GM19043 (cell line): ENCODE measurements around the gene PADI6.

Source experiments
- ATAC-seq: cut with Tn5 transposase; IDR thresholded peaks from one replicate; pipeline ENCODE4 v1.9.1; 2021; ENCODE audit warnings: low read depth; ENCODE audit not compliant: unreplicated experiment

PADI6 gene

DNA sequence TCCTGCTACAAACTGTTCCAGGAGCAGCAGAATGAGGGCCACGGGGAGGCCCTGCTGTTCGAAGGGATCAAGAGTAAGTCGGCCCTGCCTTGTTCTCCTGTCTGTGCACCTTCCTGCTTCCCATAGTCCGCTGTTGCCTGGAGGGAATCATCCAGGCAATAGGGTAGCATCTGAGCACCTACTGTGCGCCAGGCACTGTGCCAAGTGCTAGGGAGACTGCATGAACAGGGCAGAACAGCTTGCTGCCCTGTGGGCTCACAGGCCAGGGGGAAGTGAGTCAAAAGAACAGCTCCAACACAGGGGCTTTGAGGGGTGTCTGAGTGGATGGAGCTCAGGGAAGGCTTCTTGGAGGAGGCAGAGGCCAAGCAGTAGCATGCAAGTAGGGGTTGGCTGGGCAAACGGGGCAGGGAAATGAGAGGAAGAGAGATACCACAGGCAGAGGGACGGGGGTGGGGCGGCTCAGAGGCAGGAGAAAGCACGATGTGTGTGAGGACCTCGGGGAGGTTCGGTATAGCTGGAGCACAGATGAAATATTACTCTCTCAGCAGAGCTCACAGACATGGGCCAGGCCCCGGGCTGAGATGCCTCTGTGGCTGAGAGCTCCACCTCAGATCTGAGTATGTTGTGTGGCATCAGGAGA lies 15.5 kb upstream of the PADI6 start:
- no peak for ATAC-seq

DNA sequence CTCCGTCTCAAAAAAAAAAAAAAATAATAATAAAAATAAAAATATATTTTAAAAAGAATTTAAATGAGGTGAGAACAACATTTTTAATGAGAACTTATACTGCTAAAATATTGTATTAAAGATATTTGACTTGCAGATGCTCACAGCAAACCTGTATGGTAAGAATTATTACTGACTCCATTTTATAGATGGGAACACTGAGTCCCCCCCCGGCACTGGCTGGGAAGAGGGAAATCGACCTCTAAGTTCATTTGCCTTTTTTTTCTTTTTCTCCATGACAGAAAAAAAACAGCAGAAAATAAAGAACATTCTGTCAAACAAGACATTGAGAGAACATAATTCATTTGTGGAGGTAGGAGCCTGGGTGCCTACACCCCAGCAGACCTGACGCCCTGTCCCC lies 13.4 kb upstream of the PADI6 start:
- ATAC-seq: no peak

DNA sequence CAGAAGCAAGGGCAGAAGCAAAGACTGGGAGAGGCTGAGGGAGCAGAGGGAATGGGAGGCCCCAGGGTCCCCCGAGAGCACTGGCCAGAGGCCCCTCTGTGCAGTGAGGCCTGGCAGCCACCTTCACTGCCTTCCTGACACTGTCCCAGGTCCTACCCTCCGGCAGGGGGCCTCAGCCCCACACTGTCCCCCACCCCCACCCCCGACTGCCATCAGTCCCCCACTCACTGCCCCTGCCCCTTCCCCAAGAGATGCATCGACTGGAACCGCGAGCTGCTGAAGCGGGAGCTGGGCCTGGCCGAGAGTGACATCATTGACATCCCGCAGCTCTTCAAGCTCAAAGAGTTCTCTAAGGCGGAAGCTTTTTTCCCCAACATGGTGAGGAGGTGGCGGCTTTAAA lies 13.0 kb upstream of the PADI6 start:
- ATAC-seq: no peak

DNA sequence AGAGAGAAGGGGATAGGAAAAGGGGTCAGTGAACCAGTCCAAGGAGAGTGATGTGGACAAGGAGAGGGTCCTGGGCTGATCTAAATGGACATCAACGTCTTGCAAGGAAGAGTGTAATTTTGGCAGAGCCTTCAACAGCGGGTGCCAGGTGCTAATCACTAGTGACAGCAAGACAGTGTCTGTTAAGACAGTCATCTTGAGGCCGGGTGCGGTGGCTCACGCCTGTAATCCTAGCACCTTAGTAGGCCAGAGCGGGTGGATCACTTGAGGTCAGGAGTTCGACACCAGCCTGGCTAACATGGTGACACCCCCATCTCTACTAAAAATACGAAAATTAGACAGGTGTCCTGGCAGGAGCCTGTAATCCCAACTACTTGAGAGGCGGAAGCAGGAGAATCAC lies 12.2 kb upstream of the PADI6 start:
- no peak for ATAC-seq

DNA sequence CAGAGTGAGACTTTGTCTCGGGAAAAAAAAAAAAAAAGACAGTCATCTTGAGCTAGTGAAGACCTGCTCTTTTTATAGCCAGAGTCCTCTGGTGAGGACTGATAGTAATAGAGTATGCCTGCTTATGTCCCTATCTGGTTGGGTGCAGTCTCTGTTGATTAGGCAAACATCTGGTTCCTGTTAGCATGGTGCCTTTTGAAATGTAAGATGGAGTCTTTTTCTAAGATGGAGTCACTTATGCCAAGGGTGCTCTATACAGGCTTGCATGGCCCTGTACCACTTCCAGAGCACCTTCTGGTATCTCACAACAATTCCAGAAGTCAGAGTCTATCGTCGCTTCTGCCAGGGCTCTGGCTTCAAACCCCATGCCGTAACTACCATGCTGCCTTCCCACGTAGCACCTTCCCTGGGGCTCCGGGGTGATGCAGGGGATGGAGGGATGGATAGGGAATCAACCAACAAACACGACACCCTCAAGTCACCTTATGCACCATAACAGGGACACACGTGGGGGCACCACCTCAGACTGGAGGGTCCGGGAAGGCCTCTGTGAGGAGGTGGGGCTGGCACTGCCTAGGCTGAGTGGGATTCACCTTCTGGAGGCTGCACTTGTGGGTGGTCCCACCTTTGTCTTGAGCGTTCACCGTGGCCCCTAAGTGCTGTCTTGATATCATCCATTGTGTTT lies 11.6 kb upstream of the PADI6 start:
- no peak for ATAC-seq

DNA sequence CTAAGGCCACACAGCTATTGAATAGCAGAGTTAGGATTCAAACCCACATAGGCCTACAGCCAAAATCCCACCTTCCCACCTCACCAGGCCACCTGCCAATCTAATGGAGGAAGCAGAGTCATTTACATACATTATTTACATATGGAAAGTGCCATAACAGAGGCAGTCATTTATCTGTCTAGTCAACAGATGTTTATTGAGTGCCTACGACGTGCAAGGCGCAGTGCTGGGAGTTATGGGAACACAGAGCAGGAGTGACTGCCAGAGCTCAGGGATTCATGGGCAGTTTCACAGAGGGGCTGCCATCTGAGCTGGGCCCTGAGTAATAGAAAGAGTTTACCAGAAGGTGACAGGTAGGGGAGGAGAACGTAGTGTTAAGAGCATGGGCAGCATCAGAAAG lies 10.3 kb upstream of the PADI6 start:
- ATAC-seq: no peak

DNA sequence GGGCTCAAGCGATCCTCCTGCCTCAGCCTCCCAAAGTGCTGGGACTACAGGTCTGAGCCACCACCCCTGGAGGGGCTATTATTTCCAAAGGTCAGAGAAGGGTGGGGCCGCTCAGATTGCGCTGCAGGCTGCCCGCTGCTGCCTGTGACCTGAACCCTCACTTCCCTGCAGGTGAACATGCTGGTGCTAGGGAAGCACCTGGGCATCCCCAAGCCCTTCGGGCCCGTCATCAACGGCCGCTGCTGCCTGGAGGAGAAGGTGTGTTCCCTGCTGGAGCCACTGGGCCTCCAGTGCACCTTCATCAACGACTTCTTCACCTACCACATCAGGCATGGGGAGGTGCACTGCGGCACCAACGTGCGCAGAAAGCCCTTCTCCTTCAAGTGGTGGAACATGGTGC lies 8.6 kb upstream of the PADI6 start:
- ATAC-seq: no peak

DNA sequence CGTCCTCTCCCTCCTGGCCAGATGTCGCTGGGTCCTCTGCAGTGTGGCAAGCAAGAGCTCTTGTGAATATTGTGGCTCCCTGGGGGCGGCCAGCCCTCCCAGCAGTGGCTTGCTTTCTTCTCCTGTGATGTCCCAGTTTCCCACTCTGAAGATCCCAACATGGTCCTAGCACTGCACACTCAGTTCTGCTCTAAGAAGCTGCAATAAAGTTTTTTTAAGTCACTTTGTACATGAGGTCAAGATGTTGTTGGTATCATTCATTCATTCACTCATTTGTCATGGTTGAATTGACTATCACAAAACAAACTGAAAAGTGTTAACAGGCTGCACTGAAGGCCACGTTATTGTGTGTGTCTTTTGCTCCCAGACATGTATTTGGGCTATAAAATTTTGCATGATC lies 8.2 kb upstream of the PADI6 start:
- no peak for ATAC-seq

DNA sequence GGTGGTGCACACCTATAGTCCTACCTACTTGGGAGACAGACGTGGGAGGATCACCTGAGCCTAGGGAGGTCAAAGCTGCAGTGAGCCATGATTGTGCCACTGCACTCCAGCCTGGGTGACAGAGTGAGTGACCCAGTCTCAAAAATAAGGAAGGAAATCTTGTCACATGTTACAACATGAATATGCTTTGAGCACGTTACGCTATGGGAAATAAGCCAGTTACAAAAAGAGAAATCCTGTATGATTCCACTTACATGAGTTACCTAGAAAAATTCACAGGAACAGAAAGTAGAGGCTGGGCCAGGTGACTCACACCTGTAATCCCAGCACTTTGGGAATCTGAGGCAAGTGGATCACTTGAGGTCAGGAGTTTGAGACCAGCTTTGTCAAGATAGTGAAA lies 6.7 kb upstream of the PADI6 start:
- no peak for ATAC-seq

DNA sequence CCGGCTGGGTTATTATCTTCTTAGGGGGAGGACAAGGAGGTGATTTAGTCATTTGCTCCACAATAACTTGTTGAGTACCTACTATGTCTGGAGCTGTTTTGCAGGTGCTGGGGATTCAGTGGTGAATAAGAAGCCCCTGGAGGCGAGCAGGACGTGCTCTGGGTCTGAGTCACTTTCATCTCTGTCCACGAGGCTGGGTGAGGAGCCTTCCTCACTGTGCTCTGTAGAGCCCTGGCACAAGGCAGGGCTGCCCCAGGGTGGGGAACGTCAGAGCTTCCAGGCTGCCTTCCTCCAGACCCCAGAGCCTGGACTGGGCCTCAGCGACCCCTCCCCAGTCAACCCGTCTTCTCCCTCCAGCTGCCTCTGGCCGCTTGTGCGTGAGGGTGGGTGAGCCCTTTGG lies 2.5 kb upstream of the PADI6 start:
- ATAC-seq: no peak

DNA sequence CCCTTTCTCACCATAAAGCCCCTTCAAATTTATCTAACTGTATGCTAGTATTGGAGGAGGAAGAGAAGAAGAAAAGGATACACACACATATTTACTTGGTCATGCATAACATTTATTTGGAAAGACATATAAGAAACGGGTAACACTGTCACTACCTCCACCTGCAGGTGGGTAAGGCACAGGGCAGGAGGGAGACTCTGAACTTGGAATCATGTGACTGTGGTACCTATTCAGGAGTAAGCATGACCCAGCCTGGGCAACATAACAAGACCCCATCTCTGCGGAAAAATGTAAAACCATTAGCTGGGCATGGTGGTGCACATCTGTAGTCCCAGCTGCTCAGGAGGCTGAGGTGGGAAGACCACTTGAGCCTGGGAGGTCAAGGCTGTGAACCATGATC lies 1.4 kb upstream of the PADI6 start:
- no peak for ATAC-seq

DNA sequence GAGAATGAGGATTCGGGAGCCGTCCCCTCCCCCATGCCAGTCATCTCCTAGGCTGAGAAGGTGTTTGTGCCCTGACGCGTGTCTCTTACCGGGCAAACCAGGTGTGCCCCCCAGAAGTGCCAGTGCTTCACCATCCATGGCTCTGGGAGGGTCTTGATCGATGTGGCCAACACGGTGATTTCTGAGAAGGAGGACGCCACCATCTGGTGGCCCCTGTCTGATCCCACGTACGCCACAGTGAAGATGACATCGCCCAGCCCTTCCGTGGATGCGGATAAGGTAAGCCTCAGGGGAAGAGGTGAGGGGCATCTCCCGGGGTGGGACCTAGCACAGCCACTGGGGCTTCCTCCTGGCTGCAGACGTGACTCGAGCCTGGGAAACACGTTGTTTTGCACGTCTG lies 959 bp downstream of the PADI6 start:
- no peak for ATAC-seq

DNA sequence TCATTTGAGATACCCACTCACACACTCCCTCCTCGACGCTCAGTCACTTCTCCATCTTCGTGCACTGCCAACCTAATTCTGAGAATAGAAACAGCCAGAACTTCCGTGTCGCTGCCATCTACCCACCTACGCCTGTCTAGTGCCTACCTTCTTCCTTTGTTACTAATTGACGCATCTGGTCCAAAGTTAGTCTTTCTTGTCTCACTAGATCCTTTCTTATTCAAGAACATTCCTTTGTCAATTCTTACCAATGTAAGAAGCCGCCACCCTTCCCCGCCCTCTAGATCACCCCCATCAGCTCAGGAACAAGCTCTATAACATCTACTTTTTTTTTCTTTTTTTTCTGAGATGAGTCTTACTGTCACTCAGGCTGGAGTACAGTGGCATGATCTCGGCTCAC lies 3.7 kb downstream of the PADI6 start:
- ATAC-seq: no peak

DNA sequence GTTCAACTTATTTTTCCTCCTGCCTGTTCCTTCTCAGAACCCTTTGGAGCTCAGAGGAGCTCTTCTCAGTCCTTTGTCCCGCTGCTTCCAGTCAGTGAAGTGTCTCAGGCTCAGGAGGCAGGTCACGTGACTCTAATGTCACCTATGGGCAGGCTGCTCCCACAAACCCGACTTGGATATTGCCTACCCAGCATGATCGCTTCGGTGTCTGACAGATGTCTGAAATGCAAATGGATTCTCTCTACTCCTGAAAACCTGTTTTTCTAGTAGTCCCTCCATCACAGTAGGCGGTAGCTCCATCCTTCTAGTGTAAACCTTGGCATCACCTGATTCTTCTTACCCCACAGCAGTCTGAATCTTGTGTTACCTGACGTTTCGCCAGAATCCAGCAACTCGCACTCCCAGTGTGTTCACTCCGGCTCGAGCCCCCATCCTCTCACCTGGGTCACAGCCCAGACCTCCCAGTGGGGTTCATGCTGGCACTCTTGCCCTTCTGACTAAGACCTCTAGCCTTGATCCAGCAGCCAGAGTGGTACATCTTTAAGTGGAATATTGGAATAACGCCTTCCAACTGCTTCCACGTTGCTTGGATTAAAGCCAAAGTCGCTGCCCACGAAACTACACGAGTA lies 5.4 kb downstream of the PADI6 start:
- ATAC-seq: no peak

DNA sequence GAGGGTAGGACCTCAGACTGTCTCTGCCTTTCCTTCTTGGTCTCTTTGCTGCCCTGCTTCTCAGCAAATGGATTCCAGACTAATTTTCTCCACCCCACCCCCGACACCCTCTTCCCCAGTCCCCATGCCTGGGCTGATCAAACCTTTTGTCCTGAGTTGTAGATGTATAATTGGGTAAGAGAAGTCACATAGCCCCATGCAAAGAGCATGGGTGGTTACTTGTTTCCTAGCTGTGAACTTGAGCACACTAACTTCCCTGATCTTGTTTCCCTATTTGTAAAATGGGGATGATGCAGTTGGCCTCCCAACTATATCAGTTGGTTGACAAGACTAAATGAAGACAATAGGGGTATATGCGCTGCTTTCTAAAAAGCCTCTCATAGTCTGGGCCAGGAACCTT lies 9.2 kb downstream of the PADI6 start:
- no peak for ATAC-seq

DNA sequence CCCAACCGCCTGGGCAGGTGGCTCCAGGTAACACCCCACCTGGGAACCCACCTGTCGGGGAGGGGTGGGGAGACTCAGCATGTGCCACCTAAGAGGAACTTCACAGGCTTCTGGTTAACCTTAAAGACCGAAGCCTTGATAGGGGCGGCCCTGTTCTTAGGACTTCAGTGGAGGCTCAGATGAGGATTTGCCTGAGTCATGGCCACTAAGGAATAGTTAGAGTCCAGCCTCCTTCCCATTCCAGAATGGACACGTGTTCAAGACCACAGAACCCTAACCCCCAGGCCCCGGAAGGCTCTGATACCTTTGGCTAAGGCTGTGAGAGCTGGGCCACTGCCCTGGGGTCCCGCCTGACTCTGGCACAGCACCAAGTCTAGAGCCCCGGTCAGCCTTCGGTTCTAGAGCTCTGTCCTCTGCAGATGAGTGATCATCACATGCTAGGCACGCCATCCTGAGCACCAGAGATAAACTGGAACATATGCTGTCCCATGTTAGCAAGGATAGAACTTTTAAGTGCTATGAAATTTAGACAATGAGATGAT lies 20.3 kb downstream of the PADI6 start:
- ATAC-seq: no peak

DNA sequence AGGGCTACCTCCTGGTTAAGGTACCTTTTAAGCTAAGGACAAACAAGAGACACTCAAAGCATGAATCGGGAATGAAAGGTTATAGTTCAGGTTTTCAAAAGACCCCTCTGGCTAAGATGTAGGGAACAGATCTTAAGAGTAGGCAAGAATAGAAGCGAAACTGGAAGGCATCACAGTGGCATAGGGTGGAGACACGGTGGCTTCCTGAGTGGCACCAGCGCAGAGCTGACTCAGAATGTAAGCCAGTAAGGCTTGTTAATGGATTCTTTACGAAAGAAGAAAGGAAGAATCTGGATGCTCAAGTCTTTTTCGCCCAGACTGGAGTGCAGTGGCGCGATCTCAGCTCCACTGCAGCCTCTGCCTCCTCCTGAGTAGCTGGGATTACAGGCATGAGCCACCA lies 21.2 kb downstream of the PADI6 start:
- no peak for ATAC-seq

DNA sequence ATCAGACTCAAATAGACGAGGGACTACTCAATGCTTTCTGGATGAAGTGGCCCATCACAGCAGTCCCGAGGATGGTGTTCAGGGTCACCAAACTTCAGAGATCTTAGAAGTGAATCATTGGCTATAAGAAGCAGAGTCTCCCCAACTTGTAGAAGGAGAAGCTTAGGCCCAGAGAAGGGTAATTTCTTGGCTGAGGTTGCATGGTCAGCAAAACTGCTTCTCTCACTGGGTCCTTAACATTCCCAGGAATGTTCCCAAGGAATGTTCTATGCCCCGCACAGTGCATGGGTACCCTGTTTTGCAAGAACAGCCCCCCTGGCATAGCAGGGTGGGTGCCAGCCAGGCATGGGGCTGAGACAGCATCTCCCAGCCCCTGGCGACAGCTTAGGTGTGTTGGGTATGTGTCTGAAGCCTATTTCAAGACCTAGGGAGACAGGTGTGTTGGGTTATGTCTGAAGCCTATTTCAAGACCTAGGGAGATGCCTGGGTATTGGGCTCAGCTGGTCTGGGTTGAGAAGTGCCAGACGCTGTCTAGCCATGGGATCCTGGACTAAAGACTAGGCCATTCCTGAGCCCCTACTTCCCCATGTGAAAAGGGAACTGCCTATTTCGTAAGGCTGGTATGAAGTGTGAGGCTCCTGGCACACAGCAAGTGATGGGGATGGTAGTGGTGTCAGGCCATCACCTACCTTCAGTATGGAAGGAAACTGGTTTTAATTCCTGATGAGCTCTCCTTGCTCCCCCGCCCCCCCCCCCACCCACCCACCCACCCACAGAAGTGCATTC lies 26.1 kb downstream of the PADI6 start:
- no peak for ATAC-seq

DNA sequence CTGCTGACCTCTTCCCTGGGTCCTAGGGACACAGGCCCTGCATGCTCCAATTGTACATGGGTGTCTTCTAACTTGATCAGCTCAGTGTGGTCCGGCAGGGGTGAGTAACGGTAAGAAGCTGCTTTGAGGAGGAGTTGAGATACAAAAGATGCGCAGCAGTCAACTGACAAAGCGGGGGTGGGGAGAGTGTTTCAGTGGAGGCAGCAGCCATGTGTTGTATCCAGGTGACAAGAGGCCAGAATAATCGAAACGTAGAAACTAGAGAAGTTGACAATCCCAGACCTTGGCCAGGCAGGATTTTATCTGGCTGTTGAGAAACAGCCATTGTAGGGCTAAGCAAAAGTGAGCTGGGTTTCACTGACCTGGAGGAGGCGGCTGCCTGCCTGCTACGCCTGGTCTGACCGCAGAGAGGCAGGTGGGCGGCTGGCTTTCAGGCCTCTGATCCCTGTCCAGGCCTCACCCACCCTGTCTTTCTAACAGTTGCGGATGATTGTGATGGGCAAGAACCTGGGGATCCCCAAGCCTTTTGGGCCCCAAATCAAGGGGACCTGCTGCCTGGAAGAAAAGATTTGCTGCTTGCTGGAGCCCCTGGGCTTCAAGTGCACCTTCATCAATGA lies 28.8 kb downstream of the PADI6 start:
- no peak for ATAC-seq

DNA sequence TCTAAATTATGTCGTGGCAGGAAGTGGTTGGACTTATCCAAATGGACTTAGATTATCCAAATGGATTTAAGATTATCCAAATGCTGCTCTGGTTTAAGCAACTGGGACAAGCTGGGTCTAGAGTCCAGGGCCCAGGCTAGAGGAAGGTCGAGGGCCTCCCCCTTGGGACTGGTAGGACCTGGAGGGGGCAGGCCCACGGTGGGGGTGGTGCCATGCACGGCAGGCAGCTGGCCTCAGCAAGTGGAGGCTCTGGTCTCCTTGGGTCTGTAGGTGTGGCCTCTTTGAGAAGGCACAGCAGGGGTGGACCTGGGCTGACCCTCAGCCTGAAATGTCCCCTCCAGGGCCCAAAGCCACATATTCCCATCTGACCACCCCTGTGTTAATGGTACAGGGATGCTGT lies 29.8 kb downstream of the PADI6 start:
- no peak for ATAC-seq

DNA sequence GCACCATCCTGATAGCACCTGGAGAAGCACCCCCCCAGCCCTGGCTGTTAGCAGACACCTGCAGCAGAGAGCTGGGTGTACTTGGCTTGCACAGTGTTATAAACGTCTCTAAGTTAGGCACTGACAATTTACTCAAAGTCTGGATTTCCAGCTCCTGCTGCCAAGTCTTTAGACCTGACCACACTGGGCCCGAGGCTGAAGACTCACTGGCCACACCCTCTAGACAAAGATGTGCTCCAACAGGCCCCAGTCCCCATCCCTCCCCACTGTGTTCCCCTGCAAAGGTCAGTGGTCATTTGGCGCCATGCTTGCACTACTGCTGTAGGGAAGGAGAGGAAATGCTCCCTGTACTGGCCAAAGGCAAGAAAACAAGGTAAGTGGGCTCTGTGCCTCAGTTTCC lies 31.1 kb downstream of the PADI6 start:
- ATAC-seq: no peak
